Hematopoietic multipotent progenitor cell treated with erythropoietin and hydrocortisone succinate and interleukin-3 and kit ligand, for 17 days (in vitro differentiated cells): Measurements from ENCODE around the gene CIB4.

Source experiments
- DNase-seq: peaks from one replicate; pipeline ENCODE4 v3.0.0-alpha.2; 2015; ENCODE audit warnings: low spot score

CIB4 gene

DNA sequence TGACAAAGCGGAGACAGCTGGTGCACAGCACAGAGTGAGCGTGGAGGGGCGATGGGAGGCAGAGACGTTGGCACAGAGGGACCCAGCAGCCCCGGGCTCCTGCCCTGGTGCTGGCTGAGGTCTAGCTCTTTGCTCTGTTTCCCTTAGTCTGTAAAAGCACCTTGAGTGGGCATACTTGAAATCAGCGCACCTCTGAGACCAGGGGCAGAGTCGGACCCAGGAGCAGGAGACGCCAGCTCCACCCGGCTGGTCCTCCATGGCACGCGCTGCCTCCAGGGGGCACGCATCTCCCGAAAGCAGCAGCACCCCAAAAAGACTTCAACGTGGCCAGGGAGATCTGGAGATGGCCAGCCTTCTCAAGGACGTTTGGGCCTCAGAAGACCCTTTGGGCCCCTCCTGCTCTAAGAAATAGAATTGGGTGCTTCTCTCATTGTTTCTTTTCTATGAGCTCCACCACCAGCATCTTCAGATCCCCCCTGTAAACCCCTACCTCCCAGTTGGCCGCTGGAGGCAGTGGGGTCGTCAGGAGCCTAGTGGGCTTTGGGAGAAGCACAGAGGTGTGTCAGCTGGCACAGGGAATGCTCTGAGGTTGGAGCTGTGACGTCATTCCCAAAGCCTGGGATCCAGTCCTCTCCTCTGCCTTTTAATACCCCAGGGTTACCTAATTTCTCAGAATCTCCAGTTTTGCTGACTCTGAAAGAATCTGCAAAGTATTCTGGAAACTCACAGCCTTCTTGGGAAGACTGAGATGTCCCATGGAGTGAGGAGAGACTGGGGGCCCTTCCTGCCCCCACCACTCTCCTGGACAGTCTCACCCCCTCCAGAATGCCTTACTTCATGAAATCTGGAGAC lies 58.9 kb downstream of the CIB4 start:
- no peak for DNase-seq

DNA sequence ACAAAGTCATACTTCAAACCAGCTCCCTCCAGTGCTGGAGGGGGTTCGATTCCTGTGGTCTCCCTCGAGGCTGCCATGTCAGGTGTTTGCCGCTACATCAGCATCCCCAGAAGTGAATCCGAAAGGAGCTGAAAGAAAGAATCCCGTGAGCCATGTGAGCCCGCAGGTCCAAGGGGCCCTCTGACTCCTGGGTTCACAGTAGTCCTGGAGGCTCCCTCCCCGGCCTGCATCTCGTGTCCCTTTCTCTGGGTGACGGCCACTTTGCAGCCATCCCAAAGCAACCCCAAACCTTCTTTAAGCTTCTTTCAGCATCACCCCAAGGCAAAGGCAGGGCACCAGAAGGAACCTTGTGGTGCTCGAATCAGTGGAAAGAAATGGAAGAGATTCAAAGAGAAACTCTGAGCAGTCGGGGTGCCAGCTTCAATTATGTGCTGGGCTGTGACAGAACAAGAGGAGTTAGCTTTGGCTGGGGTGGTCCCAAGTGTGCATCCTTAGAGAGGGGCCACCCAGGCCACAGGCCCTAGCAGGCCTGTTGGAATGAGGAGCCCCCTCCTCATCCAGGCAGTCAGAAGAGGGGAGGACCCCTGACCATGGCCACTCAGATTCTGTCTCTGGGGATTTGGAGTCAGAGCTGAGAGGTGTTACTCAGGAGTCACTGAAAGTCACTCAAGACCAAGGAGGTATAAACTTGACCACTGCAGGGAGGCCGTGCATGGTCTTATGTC lies 59.7 kb downstream of the CIB4 start:
- DNase-seq = no peak

DNA sequence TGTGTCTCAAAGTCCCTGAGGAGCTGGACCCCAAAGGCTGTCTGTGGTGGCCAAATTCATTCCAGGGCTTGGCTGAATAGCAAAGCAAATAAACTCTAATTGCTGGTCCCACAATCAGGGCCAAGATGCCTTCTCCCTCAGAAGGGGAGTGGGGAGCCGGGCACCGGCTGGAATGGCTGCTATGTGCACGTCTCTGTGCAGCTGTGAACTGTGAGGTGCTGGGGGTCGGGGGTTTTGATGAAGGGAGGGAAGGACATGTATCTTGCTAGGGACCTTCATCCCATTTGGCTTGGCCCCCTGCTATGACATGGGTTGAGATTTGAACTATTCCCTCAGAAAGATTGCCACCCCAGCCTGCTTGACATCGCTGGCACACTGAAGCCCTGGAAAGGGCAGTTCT lies 60.4 kb downstream of the CIB4 start:
- no peak for DNase-seq

DNA sequence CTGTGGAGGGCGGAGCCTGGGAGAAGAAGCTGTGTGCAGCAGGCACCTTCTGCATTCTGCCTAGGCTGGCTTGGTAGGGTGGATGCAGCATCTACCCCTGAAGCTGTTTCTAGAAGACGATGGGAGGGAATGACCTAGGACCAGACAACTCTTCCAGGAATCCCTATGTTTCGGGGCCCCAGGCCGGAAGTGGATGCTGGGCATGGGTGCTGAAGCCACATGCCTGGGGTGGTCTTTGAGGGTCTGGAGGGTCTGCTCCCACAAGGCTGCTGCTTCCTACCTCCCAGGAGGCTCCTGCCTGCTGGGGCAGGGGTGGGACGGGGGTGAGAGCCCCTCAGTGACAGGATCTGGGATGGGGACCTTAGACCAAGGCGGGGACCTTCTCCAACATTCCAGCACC lies 61.0 kb downstream of the CIB4 start:
- DNase-seq = no peak

DNA sequence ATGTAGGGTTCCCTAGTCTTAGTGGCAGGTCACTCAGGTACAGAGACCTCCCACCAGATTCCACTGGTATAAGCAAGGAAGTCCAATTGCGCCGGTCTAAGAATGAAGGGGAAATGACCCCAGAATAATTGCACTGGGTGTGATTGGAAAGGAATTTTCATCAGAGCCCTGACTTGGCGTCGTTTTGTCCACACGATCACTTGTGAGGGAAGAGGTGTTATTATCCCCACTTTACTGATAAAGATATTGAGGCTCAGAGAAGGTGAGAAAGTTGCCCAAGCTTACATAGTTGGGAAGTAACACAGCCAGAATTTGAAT lies 61.5 kb downstream of the CIB4 start:
- no peak for DNase-seq

DNA sequence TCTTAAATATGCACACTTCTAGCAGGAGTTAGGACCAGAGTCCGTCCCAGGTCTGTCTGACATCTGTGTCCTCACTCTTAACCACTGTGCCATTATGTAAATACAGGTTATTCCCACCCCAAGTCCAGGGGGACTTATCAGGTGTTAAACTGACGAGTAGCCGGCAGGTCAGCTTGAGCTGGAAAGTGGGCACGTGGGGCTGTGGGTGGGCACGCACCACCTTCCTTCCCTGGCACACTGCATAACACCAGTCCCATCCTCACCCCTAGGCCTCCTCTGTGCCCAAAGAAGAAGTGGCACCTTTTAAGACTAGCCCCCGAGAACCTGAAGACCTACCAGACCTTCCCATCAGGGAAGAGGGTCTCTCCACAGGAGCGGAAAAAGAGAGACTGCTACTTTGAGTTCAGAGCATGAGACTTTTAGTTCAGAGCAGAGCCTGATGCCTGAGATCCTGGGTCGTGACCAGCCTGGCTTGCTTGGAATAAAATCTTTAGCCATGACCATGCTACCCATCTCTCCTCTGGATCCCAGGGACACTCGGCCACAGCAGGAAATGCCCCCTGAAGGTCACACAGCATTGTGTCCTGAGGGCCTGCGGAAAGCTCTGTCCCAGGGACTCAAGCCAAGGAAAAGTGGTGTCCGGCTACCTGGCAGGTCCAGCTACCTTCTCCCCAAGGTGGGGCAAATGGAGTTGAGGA lies 62.0 kb downstream of the CIB4 start:
- DNase-seq = no peak

DNA sequence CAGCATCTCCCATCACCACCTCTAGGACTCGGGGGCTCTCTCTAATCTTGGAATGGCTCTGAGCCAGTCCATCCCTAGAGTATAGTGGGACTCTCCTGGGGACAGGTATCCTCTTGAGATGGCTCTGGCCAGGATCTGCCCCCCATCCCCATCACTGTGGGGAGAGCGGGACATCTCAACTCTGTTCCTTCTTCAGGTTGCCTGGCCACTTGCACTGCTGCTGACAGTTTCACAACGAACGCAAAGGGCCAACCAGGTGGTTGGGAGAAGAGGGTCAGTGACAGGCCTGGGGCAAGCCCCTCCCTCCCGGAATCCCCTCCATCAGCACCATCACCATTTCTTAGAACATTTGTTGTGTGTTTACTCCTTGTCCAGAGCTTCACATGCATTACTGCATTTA lies 62.6 kb downstream of the CIB4 start:
- no peak for DNase-seq

DNA sequence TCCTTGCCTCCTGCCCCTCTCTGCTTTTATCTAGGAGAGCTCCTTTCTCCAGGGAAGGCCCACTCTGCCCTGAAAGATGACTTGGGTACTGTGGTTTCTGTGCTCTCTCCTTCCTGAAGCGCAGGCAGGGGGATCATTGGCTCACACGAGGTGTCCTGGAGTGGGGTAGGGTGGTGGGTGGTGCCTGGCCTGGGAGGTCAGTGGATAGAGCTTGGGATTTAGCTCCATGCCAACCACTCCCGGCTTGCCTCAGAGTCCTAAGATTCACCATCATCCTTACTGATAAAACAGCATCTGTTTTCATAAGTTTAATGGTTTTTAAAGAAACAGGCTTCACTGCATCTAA lies 63.1 kb downstream of the CIB4 start:
- DNase-seq = no peak

DNA sequence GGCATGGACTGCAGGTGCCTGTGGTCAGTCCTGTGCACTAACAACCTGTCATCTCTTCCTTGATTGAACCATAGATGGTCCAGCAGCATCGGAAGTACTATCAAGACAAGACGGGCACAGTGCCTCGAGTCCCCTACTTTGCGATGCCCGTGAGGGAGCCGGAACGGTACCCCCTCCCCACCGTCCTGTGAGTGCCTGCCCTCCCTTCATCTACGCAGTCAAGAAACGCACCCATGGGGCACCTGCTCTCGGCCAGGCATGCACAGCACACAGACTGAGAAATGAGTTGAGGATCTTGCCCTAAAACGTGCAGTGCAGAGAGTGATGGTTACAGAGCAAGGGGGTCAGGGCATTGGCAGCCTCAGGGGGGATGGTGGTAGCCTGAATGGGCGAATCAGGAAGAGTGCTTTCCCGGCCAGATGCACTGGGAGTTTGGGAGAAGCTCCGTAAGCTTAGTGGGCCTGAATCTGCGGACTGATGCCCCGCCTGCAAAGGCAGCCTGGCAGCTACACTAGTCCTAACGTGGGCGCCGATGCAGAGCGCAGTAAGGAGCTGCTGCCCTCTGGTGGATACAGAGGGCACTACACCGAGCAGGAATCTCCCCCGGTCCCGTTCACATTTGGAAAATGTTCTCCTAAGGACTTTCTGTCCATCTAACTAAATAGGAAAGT lies 63.6 kb downstream of the CIB4 start:
- peak; percentile 58 for DNase-seq

DNA sequence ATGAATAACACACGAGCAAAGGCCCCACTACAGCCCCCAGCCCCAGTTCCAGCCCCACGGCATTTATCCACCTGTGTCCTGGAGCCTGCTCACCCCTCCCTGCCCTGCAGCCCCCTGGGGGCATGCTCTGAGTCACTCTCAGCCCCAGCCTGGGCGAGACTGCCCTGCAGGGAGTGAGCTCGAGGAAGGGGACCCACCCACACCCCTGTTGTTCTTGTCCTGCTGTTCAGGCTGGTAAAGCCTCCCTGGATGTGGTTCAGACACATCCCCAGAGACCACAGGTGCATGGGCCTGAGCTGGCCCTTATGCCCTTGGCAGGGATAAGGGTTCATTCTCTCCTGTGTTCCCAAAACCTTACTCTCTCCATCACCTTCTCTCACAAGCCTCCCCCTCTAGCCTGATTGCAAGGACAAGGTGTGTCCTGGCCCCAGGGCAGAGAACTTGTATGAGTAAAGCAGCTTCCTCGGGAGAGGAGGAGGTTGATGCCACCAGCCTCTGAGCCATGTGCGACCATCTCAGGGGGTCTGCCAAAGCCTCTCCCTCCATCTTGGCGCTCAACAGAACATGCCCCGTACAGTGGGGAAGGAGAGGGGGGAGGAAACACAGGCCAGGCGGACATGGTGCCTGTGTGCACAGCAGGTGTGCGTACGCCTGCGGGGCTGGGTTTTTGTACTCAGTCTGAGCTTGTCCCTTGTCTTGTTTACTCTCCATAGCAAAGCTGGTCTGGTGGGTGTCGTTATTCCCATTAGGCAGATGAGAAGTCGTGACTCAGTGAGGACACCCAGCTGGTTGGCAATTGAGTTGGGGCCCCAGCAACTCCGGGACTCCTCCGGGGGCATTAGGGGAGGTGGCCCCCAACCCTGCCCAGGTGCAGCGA lies 64.4 kb downstream of the CIB4 start:
- no peak for DNase-seq

DNA sequence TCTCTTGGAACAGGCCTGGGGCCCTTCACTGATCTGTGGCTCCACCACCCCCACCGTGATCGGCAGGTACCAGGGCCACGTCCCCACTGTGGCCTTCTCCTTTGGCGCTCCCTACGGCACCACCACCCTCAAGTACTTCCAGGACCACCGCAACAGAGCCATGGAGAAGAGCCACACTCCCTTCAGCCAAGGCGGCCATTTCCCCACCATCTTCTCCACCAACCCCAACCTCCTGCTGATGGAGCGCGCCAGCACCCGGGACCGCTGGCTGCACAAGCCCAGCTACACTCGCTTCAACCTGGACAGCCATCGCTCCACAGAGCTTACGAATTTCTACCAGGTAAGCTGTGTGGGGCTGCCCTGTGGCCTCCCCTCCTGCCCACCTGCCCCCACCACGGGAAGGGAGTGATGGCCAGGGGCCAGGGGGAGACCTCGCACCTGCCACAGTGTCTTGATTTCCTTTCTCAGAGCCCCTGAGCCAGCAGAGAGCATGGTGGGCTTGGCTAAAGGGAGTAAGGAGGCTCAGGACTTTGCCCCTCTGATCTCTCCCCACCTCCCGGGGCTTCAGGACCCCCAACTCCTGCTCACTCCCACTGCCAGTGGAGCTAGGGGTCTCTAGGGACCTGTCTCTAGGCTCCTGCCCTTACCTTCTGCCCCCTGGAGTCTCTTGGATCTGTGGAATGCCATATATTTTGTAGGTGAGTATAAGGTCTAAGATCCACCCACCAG lies 65.2 kb downstream of the CIB4 start:
- DNase-seq = no peak

DNA sequence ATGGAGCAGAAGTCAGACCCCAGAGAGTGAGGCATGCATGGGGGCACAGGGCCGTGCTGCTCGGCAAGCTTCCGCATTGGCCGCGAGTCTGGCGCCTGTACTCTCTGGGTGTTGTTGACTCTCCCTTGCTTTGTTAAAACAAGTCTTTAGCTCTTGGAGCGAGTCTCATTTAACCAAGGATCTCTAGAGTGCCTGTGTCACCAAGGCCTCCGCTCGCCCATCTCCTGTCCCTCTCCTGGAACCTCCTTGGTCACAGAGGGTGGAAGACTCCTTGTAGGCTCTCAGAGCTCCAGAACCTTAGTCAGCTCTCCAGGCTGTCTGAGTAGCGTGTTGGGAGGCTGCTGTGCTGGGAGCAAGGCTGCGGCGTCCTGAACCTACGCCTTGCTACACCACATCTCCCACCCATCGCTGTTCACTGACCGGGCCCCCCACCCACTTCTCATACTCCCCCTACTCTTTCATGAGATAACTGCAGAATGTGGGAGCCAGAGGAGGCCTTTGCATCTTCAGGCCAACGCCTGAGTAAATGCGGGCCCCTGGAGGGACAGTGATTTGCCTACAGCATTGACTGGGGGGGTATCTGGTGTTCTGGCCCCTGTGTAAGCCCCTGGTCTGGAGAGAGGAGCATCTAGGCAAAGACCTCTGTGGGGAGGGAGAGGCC lies 66.1 kb downstream of the CIB4 start:
- no peak for DNase-seq

DNA sequence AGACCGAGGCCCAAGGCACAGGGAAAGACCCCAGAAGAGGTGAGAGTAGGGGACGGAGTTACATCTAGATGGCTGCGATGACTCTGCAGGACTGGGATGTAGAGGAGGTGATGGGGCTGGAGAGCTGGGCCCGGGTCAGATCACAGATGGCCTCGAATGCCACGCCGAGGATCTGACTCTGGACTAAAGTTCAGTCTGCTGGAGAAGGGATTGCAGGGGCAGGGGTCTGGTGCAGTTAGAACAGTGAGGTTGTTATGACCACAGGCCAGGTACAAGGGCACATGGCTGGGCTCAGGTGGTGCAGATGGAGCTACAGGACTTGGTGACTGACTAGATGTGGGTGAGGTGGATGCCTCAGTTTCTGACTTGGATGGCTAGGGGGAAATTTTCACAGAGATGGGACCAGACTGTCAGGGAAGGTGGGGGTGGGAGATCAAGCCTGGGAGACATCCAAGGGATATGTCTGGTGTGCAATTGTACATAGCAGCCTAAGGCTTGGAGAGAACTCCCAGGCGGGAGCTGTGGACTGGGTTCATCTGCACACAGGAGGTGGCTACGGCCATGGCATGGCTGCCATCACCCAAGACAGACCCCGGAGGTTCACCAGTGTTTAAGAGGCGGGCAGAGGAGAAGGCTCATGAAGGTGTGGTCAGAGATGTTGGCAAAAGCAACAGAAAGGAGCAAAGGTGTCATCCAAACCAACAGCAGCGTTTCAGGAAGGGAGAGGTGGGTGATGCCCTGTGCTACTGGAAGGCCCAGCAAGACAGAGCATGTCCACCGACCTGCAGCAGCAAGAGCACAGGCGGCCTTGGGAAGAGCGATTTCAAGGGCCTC lies 66.9 kb downstream of the CIB4 start:
- no peak for DNase-seq

DNA sequence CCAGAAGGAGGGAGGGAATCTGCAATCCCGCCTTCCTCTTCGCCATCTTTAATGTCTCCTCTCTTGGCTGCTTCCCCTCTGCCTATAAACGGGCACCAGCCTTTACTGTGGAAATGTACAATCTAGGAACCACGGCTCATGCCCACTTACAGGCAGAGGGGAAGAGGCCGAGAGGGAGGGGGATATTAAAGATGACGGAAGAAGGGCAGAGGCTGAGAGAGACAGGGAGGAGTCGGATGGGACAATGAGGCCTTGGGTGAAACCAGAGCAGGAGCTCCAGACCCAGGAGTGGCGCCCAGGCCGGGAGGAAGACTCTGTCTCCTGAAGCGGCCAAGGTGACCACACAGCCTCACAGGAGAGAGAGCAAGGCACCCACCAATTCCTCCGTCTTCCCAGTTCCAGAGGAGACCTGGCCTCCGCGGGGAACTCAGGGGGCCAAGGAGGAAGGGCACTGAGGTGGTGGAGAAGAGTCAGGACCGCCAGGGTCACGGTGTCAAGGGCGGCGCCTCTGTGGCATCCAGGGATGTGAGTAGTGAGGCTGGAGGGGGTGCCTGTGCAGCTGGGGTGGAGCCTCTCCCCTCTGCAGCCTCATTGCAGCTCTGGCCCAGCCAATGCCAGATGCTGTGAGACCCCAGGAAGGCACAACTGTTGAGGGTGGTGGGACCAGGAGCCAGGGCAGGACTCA lies 67.8 kb downstream of the CIB4 start:
- no peak for DNase-seq

DNA sequence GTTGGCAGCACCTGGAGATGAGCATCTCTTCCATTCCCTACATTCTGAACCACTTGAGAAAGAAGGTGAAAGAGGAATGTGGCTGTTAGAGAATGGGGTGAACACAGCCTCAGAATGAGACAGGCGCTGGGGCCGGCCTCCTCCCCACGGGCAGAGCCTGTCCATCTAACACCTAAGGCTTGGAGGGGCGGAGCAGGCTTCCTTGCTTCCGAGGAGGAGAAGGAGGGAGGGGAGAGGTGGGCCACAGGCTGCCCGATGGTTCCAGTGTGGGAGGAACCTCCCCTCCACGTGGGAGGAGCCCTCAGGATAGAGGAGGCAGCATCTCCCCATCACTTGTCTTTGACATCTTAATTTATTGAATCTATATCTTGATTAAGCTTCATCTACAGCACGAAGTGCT lies 68.6 kb downstream of the CIB4 start:
- no peak for DNase-seq

DNA sequence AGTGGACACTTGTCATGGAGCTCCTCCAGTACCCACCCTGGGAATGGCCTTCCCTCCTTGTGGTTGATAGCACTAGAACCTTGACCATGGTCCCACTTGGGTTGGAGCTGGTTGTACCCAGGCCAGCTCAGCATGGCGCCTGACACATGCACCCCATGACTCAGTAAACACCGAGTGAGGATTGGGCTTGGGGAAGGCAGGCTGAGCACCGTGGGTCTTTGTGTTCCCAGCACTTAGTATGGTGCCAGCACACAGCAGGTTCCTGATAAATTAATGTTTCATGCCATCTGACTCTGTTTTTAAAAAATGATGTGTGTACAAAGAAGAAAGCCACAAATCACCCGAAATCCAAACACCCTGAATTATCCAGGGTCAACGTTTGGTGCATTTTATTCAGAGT lies 69.8 kb downstream of the CIB4 start:
- DNase-seq = no peak

DNA sequence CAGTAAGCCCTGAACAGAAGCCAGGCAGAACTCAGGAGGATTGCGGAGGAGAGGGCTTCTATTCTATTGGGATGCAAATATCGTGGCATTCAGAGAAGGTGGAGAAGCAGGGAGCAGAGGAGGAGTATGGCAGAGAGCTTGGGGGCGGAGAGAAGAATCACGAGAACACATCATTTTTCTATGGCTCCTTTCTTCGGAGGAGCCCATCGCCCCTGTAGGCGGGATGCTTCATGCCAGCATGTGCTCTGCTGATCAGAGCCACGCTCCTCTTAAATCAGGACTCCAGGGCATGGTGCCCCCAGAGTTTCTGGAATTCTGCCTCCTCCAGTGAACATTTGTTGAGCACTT lies 71.1 kb downstream of the CIB4 start:
- no peak for DNase-seq

DNA sequence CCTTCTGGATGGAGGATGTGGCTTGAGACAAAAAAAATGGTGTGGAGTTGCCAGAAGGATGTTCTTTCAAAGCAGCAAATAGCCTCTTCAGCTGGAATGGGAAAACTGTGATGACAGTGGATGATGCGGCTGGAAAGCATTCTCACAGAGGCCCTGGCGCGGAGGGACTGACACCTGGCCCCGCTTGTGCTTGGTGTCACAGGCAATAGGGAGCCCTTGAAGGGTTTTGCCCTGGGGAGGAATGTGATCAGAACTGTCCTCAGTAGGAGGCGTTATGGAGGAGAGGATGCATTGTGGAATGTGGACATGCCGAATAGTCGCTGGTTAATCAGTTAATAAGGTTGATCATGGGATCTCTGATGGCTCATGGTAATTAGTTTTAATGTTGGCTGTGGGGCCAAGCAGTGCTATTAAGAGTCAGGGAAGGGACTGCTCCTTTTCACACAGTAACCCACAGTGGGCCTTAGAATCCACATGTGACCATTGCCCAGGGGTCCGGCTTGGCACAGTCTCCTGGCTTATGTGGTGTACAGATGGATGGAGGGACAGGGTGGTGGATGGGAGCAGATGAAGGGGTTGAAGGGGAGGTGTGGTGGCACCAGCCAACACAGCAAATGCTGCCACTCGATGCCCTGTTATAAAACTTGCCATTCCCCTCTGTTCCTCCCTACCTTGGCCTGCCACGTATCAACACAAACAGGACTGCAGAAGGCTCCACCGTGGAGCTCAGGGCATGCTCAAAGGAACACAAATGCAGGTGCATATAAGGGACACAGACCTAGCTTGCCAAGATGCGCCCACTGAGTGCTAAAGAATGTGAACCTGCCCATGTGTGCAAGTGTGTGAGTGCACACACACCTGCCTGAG lies 71.7 kb downstream of the CIB4 start:
- no peak for DNase-seq
